Prostate gland (tissue), 2 donors: ENCODE measurements around the gene A1BG. TPM values are rescaled to one million over a fixed set of nuclear protein-coding genes. Genes with fewer than 3 reads are reported as not detected.

Experiments
- DNase-seq: peaks from one replicate; pipeline ENCODE4 v3.0.0-alpha.2; 2019; ENCODE audit warnings: low spot score
- H3K27ac ChIP-seq, 2 donors: fragments of 200-600 bp; sonication (generic); 2 replicates each; pipeline ENCODE4 v1.5.1; 2017 to 2019
- H3K27me3 ChIP-seq: fragments of 200-600 bp; sonication (generic); replicated peaks from 2 replicates; pipeline ENCODE4 v1.5.1; 2019; ENCODE audit not compliant: insufficient read depth
- H3K36me3 ChIP-seq, 2 donors: fragments of 200-600 bp; sonication (generic); 1 replicate in 1 of 2; 2 replicates in 1 of 2; pipeline versions ENCODE4 v1.5.1 to v1.8.1; 2017 to 2019
- H3K4me1 ChIP-seq: fragments of 200-600 bp; sonication (generic); replicated peaks from 2 replicates; pipeline ENCODE4 v1.5.1; 2019
- H3K4me3 ChIP-seq, 2 donors: fragments of 200-600 bp; sonication (generic); 2 replicates each; pipeline ENCODE4 v1.5.1; 2017 to 2019
- H3K9me3 ChIP-seq: fragments of 200-600 bp; sonication (generic); 2 replicates; pipeline ENCODE4 v1.5.1; 2017
- POLR2A ChIP-seq: fragments of 450-650 bp; IDR thresholded peaks from one replicate; pipeline ENCODE4 v1.6.1; 2016; ENCODE audit warnings: antibody characterized with exemption, mild to moderate bottlenecking
- POLR2AphosphoS5 ChIP-seq: sonication (generic); formaldehyde crosslinking; IDR thresholded peaks from one replicate; pipeline ENCODE4 v1.6.1; 2017; ENCODE audit warnings: antibody characterized with exemption
- WGBS: methylation state at CpG from one replicate; pipeline ENCODE4 v1.1.5; 2018; 5-methylcytosine and 5-hydroxymethylcytosine counted together
- intact Hi-C: fragments of 100-400 bp; cut with DNase I; formaldehyde crosslinking; loops from one replicate; pipeline ENCODE4 v1.14.2; 2022
- total RNA-seq, 2 donors: library from RNA; depleted of rRNA; stranded (reverse); fragments of >200 nt; gene quantifications; one replicate each; pipeline ENCODE4 v1.1.0, GENCODE V29; 2016
- TF ChIP-seq, protein P1 (sequence below), 4 experiments: fragments of 200-600 bp in 2 of 4; fragments of 450-650 bp in 2 of 4; sonication (generic) in 2 of 4; IDR thresholded peaks; 1 replicate in 3 of 4; 2 replicates in 1 of 4; pipeline ENCODE4 v1.5.1; 2016 to 2019; ENCODE audit warnings: antibody characterized with exemption in 4 of 4, mild to moderate bottlenecking in 2 of 4, moderate library complexity in 2 of 4

Gene A1BG
- total RNA-seq, 2 donors from 2014 or later: 5.6 to 25.6 TPM

DNA sequence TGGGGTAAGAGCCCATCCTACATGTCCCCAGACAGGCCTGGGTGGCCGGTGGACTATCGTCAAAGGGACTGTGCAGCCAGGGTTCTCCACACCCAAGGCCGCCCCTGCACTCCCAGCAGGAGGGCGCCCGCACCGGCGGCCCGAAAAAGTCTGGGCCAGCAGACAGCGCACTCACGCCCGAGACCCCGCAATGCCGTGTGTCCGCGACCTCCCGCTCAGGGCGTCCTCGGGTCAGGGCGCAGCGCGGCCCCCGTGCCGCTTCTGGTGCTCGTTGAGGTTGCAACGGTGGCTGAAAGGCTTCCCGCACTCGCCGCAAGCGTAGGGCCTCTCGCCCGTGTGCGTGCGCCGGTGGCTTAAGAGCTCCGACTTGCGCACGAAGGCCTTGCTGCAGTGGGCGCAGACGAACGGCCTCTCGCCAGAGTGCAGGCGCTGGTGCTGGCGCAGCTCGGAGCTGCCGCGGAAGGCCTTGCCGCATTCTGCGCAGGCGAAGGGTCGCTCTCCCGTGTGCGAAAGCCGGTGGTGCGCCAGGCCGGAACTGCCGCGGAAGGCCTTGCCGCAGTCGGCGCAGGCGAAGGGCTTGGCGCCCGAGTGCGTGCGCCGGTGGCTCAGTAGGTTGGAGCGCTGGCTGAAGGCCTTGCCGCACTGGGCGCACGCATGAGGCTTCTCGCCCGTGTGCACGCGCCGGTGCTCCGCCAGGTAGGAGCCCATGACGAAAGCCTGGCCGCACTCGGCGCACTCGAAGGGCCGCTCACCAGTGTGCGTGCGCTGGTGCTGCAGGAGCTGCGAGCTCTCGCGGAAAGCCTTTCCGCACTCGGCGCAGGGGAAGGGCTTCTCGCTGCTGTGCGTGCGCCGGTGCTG lies 2.8 kb upstream of the A1BG start:
- WGBS: 62% methylated on average over 68 of the region's 94 CpGs
- no peak for DNase-seq
- no peaks in the 10 kb centered on the region for H3K9me3 ChIP-seq
- H3K27me3 ChIP-seq: no peaks in the 10 kb centered on the region
- H3K27ac ChIP-seq: no peak overlapping the region
- H3K4me3 ChIP-seq: no peak overlapping the region
- TF ChIP-seq, protein P1, sequence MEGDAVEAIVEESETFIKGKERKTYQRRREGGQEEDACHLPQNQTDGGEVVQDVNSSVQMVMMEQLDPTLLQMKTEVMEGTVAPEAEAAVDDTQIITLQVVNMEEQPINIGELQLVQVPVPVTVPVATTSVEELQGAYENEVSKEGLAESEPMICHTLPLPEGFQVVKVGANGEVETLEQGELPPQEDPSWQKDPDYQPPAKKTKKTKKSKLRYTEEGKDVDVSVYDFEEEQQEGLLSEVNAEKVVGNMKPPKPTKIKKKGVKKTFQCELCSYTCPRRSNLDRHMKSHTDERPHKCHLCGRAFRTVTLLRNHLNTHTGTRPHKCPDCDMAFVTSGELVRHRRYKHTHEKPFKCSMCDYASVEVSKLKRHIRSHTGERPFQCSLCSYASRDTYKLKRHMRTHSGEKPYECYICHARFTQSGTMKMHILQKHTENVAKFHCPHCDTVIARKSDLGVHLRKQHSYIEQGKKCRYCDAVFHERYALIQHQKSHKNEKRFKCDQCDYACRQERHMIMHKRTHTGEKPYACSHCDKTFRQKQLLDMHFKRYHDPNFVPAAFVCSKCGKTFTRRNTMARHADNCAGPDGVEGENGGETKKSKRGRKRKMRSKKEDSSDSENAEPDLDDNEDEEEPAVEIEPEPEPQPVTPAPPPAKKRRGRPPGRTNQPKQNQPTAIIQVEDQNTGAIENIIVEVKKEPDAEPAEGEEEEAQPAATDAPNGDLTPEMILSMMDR (IDR thresholded peaks at IDR 0.05): no peak
- no peak for TF ChIP-seq POLR2A
- TF ChIP-seq POLR2AphosphoS5: no peak
- no peaks in the 10 kb centered on the region for H3K4me1 ChIP-seq
- intact Hi-C loops: no loop called here
- H3K36me3 ChIP-seq: no peaks in the 10 kb centered on the region

DNA sequence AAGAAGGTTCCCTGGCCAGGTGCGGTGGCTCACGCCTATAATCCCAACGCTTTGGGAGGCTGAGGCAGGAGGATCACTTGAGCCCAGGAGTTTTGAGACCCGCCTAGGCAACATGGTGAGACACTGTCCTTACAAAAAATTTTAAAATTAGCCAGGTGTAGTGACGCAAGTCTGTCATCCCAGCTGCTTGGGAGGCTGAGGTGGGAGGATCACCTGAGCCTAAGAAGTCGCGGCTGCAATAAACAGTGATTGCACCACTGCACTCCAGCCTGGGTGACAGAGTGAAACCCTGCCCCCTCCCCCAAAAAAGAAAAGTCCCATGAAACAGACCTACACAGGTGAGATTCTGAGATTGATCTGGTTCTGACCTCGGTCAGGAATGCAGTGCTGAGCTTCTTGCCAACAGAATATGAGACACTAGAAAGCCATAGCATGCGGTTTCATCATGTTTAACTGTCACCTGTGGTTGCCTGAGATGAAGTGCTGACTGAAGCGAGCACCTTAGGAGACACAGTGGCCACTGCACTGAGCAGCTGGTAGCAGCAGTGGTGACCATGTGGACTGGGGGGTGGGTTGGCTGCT lies 2.0 kb upstream of the A1BG start:
- TF ChIP-seq, protein P1 (IDR thresholded peaks at IDR 0.05): no peak
- no peak for TF ChIP-seq POLR2AphosphoS5
- TF ChIP-seq POLR2A: no peak
- Histone ChIP-seq H3K4me1 (no peaks in the 10 kb centered on the region), H3K27me3 (no peaks in the 10 kb centered on the region), H3K27ac (no peak overlapping the region), H3K9me3 (no peaks in the 10 kb centered on the region), H3K4me3 (no peak overlapping the region), H3K36me3 (no peaks in the 10 kb centered on the region)
- intact Hi-C loops: no loop called here
- DNase-seq: no peak
- WGBS: 92% methylated on average over 10 of the region's 10 CpGs

- DNase-seq: no peak
- no peak overlapping the region for H3K4me3 ChIP-seq
- no peaks in the 10 kb centered on the region for H3K9me3 ChIP-seq
- H3K4me1 ChIP-seq: no peaks in the 10 kb centered on the region
- no peak overlapping the region for H3K27ac ChIP-seq
- intact Hi-C loops: no loop called here
- H3K27me3 ChIP-seq: peaks cover 3% of the 10 kb centered on the region
- 76% methylated on average over 6 of the region's 6 CpGs for WGBS
- TF ChIP-seq, protein P1 (IDR thresholded peaks at IDR 0.05): no peak
- TF ChIP-seq POLR2AphosphoS5 (no peak), POLR2A (no peak)
- H3K36me3 ChIP-seq: no peaks in the 10 kb centered on the region
Observed at GRCh38 chr19:58354478-58355030, 1.3 kb upstream of the A1BG start.

DNA sequence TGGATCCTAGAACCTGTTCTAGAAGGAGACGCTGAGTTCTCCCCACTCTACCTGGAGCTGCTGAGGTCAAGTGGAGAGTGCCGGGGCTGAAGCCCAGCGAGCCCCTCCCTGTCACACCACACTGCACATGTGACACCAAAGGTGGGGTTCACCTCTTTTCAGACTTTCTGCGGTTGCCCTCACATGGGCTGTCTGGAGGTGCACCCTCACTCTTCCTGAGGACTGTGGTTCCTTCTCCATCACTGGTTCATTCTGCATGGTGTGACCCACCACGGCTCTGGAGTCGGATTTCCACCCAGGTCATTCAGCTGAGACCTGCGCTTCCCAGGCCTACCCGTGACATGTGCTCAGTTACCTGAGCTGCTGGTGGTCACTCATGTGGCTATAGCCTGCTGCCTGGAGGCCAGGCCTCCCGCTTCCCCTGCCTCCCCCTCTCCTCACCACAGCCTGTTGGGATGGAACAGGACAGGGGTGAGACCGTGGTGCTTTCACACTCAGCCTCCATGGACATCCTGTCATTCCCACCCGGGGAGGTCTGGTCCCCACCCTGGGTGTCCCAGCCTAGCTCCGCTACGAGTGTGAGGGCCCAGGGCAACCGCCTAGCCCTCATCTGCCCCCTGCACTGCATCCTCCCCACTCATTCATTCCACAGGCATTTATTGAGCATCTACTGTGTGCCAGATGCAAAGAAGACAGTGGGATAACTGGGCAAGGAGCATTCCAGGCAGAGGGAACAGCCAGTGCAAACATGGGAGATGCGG lies 605 bp upstream of the A1BG start:
- Histone ChIP-seq H3K36me3 (no peaks in the 10 kb centered on the region), H3K4me3 (no peak overlapping the region), H3K27me3 (peaks cover 3% of the 10 kb centered on the region), H3K27ac (no peak overlapping the region), H3K4me1 (no peaks in the 10 kb centered on the region), H3K9me3 (no peaks in the 10 kb centered on the region)
- TF ChIP-seq, protein P1 (IDR thresholded peaks at IDR 0.05): no peak
- TF ChIP-seq POLR2AphosphoS5 (no peak), POLR2A (no peak)
- no peak for DNase-seq
- intact Hi-C loops: no loop called here
- 84% methylated on average over 15 of the region's 15 CpGs for WGBS
